Mesenchymal stem cell (in vitro differentiated cells and primary cell): ENCODE results near the gene DPYD.

Source experiments
- DNase-seq: peaks from one replicate; pipeline ENCODE4 v3.0.0-alpha.2; 2013
- H2AFZ ChIP-seq: one replicate; pipeline ENCODE4 v1.6.1; 2013; ENCODE audit warnings: low read depth, mild to moderate bottlenecking, control low read depth, inconsistent platforms, low read length, moderate library complexity
- H2AK5ac ChIP-seq: 2 replicates; pipeline ENCODE4 v1.6.1; 2013; ENCODE audit warnings: low read length, moderate library complexity, mild to moderate bottlenecking, inconsistent platforms; ENCODE audit not compliant: severe bottlenecking
- H2BK120ac ChIP-seq: one replicate; pipeline ENCODE4 v1.6.1; 2013; ENCODE audit warnings: low read depth, mild to moderate bottlenecking, inconsistent platforms, low read length, moderate library complexity
- H2BK12ac ChIP-seq, 2 experiments: one replicate each; pipeline ENCODE4 v1.6.1; 2013; ENCODE audit warnings: inconsistent platforms in 2 of 2, low read length in 2 of 2, mild to moderate bottlenecking in 2 of 2, moderate library complexity in 2 of 2, control low read depth in 1 of 2
- H2BK15ac ChIP-seq: one replicate; pipeline ENCODE4 v1.6.1; 2013; ENCODE audit warnings: mild to moderate bottlenecking, low read depth, inconsistent platforms; ENCODE audit not compliant: poor library complexity, severe bottlenecking
- H2BK5ac ChIP-seq: 2 replicates; pipeline ENCODE4 v1.6.1; 2013; ENCODE audit warnings: low read depth, mild to moderate bottlenecking, low read length, control low read depth, inconsistent platforms; ENCODE audit not compliant: poor library complexity, severe bottlenecking
- H3K14ac ChIP-seq, 2 experiments: one replicate each; pipeline ENCODE4 v1.6.1; 2013; ENCODE audit warnings: inconsistent platforms in 2 of 2, low read length in 2 of 2, control low read depth in 1 of 2, mild to moderate bottlenecking in 1 of 2, moderate library complexity in 1 of 2
- H3K18ac ChIP-seq, 2 experiments: one replicate each; pipeline ENCODE4 v1.6.1; 2013; ENCODE audit warnings: inconsistent platforms in 2 of 2, low read length in 2 of 2, control low read depth in 1 of 2, low read depth in 1 of 2, mild to moderate bottlenecking in 1 of 2
- H3K23ac ChIP-seq, 2 experiments: one replicate each; pipeline ENCODE4 v1.6.1; 2013; ENCODE audit warnings: inconsistent platforms in 2 of 2, low read length in 2 of 2, mild to moderate bottlenecking in 2 of 2, moderate library complexity in 2 of 2, control low read depth in 1 of 2
- H3K27ac ChIP-seq: 2 replicates; pipeline ENCODE4 v1.5.1; 2013; ENCODE audit warnings: mild to moderate bottlenecking, moderate library complexity, low read length, control low read depth, inconsistent platforms; ENCODE audit not compliant: poor library complexity, severe bottlenecking
- H3K27me3 ChIP-seq, 2 experiments: 2 replicates each; pipeline versions ENCODE4 v1.6.1 to v1.7.0; 2013; ENCODE audit warnings: low read length in 2 of 2, mild to moderate bottlenecking in 2 of 2, moderate library complexity in 2 of 2, control low read depth in 1 of 2, inconsistent platforms in 1 of 2; ENCODE audit not compliant: control insufficient read depth in 1 of 2, insufficient read depth in 1 of 2
- H3K36me3 ChIP-seq, 2 experiments: 2 replicates each; pipeline versions ENCODE4 v1.6.1 to v1.7.0; 2013; ENCODE audit warnings: low read length in 2 of 2, control low read depth in 1 of 2, inconsistent platforms in 1 of 2, low read depth in 1 of 2, mild to moderate bottlenecking in 1 of 2; ENCODE audit not compliant: insufficient read depth in 2 of 2, control insufficient read depth in 1 of 2
- H3K4ac ChIP-seq, 2 experiments: one replicate each; pipeline ENCODE4 v1.6.1; 2013; ENCODE audit warnings: inconsistent platforms in 2 of 2, low read length in 2 of 2, mild to moderate bottlenecking in 2 of 2, moderate library complexity in 2 of 2, control low read depth in 1 of 2, low read depth in 1 of 2
- H3K4me1 ChIP-seq: 2 replicates; pipeline ENCODE4 v1.6.1; 2013; ENCODE audit warnings: low read depth, low read length, control low read depth; ENCODE audit not compliant: control insufficient read depth, insufficient read depth
- H3K4me2 ChIP-seq: 2 replicates; pipeline ENCODE4 v1.6.1; 2013; ENCODE audit warnings: low read length, mild to moderate bottlenecking, inconsistent platforms; ENCODE audit not compliant: poor library complexity, severe bottlenecking
- H3K4me3 ChIP-seq, 2 experiments: 2 replicates each; pipeline versions ENCODE4 v1.5.1 to v1.7.0; 2013; ENCODE audit warnings: low read length in 2 of 2, mild to moderate bottlenecking in 2 of 2, control low read depth in 1 of 2, low read depth in 1 of 2; ENCODE audit not compliant: insufficient read depth in 1 of 2
- H3K79me1 ChIP-seq: replicated peaks from 2 replicates; pipeline ENCODE4 v1.6.1; 2013; ENCODE audit warnings: mild to moderate bottlenecking, control low read depth, low read length, inconsistent platforms; ENCODE audit not compliant: poor library complexity, severe bottlenecking
- H3K9ac ChIP-seq: 2 replicates; pipeline ENCODE4 v1.7.0; 2013; ENCODE audit warnings: mild to moderate bottlenecking, low read length, moderate library complexity
- H3K9me3 ChIP-seq: 2 replicates; pipeline ENCODE4 v1.7.0; 2013; ENCODE audit warnings: mild to moderate bottlenecking, low read length; ENCODE audit not compliant: control insufficient read depth
- H4K8ac ChIP-seq: one replicate; pipeline ENCODE4 v1.6.1; 2013; ENCODE audit warnings: inconsistent platforms, mild to moderate bottlenecking, low read length, moderate library complexity
- H4K91ac ChIP-seq: one replicate; pipeline ENCODE4 v1.6.1; 2013; ENCODE audit warnings: mild to moderate bottlenecking, low read length, inconsistent platforms
- WGBS: methylation state at CpG from one replicate; pipeline ENCODE4 v1.1.7; 2013; ENCODE audit warnings: mixed read lengths; 5-methylcytosine and 5-hydroxymethylcytosine counted together

The DPYD gene

GRCh38 chr1:97245682-97246081, 675.2 kb downstream of the DPYD start:
- Histone ChIP-seq H3K9me3 (no peaks in the 10 kb centered on the region), H2BK15ac (no peak overlapping the region), H3K36me3 (no peaks in the 10 kb centered on the region), H2AK5ac (no peak overlapping the region), H3K23ac (no peak overlapping the region), H2BK120ac (no peak overlapping the region), H3K4ac (no peak overlapping the region), H3K14ac (no peak overlapping the region), H2BK5ac (no peak overlapping the region), H3K4me2 (no peak overlapping the region), H4K91ac (no peak overlapping the region), H3K9ac (peak overlapping the region; percentile 62), H2AFZ (no peak overlapping the region), H3K79me1 (no peaks in the 10 kb centered on the region), H3K4me3 (peak overlapping the region in 1 of 2 experiments; percentile 20), H3K27me3 (no peaks in the 10 kb centered on the region), H4K8ac (no peak overlapping the region), H2BK12ac (no peak overlapping the region), H3K4me1 (no peaks in the 10 kb centered on the region), H3K18ac (no peak overlapping the region), H3K27ac (no peak overlapping the region)
- peak; percentile 6 for DNase-seq
- WGBS: 58% methylated on average over 1 of the region's 1 CpG

- Histone ChIP-seq H4K91ac (no peak overlapping the region), H3K4ac (no peak overlapping the region), H3K18ac (no peak overlapping the region), H3K4me2 (no peak overlapping the region), H3K4me1 (no peaks in the 10 kb centered on the region), H2BK120ac (no peak overlapping the region), H3K23ac (no peak overlapping the region), H2BK5ac (no peak overlapping the region), H3K36me3 (no peaks in the 10 kb centered on the region), H3K9ac (peak overlapping the region; percentile 62), H3K79me1 (no peaks in the 10 kb centered on the region), H2BK12ac (no peak overlapping the region), H2AFZ (no peak overlapping the region), H3K14ac (no peak overlapping the region), H2BK15ac (no peak overlapping the region), H3K9me3 (no peaks in the 10 kb centered on the region), H3K27ac (no peak overlapping the region), H2AK5ac (no peak overlapping the region), H3K27me3 (no peaks in the 10 kb centered on the region), H4K8ac (no peak overlapping the region), H3K4me3 (no peak overlapping the region)
- WGBS: no CpG with 5 or more reads among the region's 4 CpGs
- DNase-seq: no peak
These were observed 675.8 kb downstream of the DPYD start for GRCh38 chr1:97245026-97245425.

GRCh38 chr1:97243973-97244560, 676.8 kb downstream of the DPYD start:
- no peak overlapping the region for H2BK120ac ChIP-seq
- no peak overlapping the region for H3K9ac ChIP-seq
- H4K91ac ChIP-seq: no peak overlapping the region
- 100% methylated on average over 2 of the region's 2 CpGs for WGBS
- H2BK12ac ChIP-seq: no peak overlapping the region
- H3K9me3 ChIP-seq: no peaks in the 10 kb centered on the region
- H3K23ac ChIP-seq: no peak overlapping the region
- H3K36me3 ChIP-seq: no peaks in the 10 kb centered on the region
- H3K27me3 ChIP-seq: no peaks in the 10 kb centered on the region
- H3K79me1 ChIP-seq: no peaks in the 10 kb centered on the region
- DNase-seq: peak; percentile 38
- H3K4me3 ChIP-seq: no peak overlapping the region
- no peak overlapping the region for H2AFZ ChIP-seq
- H4K8ac ChIP-seq: no peak overlapping the region
- H3K18ac ChIP-seq: no peak overlapping the region
- no peak overlapping the region for H3K27ac ChIP-seq
- H3K4me1 ChIP-seq: no peaks in the 10 kb centered on the region
- no peak overlapping the region for H2BK15ac ChIP-seq
- H3K4me2 ChIP-seq: no peak overlapping the region
- H3K4ac ChIP-seq: no peak overlapping the region
- no peak overlapping the region for H2BK5ac ChIP-seq
- H3K14ac ChIP-seq: no peak overlapping the region
- no peak overlapping the region for H2AK5ac ChIP-seq

- no peak overlapping the region for H3K23ac ChIP-seq
- H2AK5ac ChIP-seq: no peak overlapping the region
- H4K91ac ChIP-seq: no peak overlapping the region
- no peaks in the 10 kb centered on the region for H3K4me1 ChIP-seq
- H3K4me2 ChIP-seq: no peak overlapping the region
- H3K4ac ChIP-seq: no peak overlapping the region
- H3K36me3 ChIP-seq: peaks cover 0 to 7% of the 10 kb centered on the region in 2 experiments
- no peak overlapping the region for H2BK120ac ChIP-seq
- no peak overlapping the region for H3K14ac ChIP-seq
- no peak overlapping the region for H2BK12ac ChIP-seq
- DNase-seq: no peak
- H4K8ac ChIP-seq: no peak overlapping the region
- H3K4me3 ChIP-seq: no peak overlapping the region
- no peaks in the 10 kb centered on the region for H3K79me1 ChIP-seq
- H3K9me3 ChIP-seq: no peaks in the 10 kb centered on the region
- no peak overlapping the region for H3K27ac ChIP-seq
- H2BK5ac ChIP-seq: no peak overlapping the region
- WGBS: 96% methylated on average over 3 of the region's 3 CpGs
- H3K9ac ChIP-seq: no peak overlapping the region
- no peak overlapping the region for H2BK15ac ChIP-seq
- H2AFZ ChIP-seq: no peak overlapping the region
- H3K18ac ChIP-seq: no peak overlapping the region
- H3K27me3 ChIP-seq: no peaks in the 10 kb centered on the region
These were observed 682.0 kb downstream of the DPYD start for GRCh38 chr1:97238816-97239215.
